Stimulated activated CD4-positive, alpha-beta T cell treated with anti-CD3 and anti-CD28 coated beads, Interleukin-15, amount 100 ng/mL, for 24 hours (primary cell): ENCODE measurements around the gene GLT8D1.
"Not testable (repeated sequence)": the region's sequence is repeated elsewhere in the genome, so short reads cannot be mapped to it uniquely, and the experiment has no call there.

Experiments
- DNase-seq: peaks from one replicate; pipeline ENCODE4 v3.0.0-alpha.2; 2020

GLT8D1 gene

GRCh38 chr3:52679199-52679538, 26.4 kb downstream of the GLT8D1 start:
- DNase-seq, result no peak

- DNase-seq, result no peak
Observed at GRCh38 chr3:52678265-52679198, 27.1 kb downstream of the GLT8D1 start.

GRCh38 chr3:52676201-52676600, 29.4 kb downstream of the GLT8D1 start:
- DNase-seq, result not testable (repeated sequence)

GRCh38 chr3:52671676-52672075, 33.9 kb downstream of the GLT8D1 start:
- no peak for DNase-seq

- peak; percentile 62 for DNase-seq
Observed at GRCh38 chr3:52670621-52671521, 34.7 kb downstream of the GLT8D1 start.

DNA sequence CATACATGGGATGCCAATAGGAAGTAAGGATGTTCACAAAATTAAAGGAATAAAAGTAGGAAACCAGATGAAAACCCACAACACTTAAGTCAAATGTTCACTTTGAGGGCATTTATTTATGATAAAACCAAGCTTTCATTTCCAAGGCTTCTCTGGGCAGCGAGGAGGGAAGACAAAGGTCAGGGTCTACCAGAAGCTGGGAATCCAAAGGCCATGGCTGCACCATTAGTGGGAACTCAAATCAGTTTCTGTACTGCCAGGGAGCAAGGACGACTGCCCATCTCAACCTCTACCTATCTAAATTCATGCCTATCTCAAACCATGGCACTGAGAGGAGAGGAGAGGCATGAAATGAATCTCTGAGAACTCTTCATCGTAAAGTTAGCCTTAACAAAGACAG, 42.5 kb downstream of the GLT8D1 start:
- no peak for DNase-seq

DNA sequence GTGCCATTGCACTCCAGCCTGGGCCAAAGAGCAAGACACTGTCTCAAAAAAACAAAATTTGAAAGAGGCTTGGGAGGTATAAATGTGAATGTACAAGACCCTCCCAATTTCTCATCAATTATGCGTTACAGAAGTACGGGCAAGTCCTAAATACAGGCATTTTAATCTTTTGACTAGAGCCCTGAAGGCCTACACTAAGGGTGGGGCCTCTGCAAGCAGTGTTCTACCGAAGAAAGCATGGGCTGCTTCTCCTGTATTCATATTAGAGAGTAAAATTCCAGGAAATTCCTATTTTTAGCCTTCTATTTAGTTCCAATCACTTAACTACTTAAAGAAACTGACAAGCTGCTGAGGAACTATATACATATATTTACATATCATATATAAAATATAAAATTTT, 45.5 kb downstream of the GLT8D1 start:
- DNase-seq, result no peak

- no peak for DNase-seq
Observed at GRCh38 chr3:52655895-52656294, 49.7 kb downstream of the GLT8D1 start.

DNA sequence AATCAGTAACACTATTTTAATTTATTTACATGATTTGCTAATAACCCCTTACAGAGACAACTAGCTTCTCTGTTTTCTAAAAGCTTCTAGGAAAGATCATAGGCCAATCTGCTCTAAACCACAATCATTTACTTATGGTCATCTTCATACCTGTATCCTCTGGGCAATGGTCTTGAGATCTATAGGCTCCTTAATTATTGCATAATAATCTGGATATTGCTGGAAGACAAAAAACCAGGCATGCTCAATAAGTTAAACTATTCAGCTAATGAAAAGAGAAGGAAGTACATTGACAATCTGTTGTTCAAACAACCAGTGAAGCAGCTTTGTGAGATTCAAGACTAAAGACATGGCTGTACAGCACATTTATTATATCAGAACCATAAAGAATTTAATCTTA, 54.0 kb downstream of the GLT8D1 start:
- no peak for DNase-seq

GRCh38 chr3:52650439-52650838, 55.2 kb downstream of the GLT8D1 start:
- no peak for DNase-seq

DNA sequence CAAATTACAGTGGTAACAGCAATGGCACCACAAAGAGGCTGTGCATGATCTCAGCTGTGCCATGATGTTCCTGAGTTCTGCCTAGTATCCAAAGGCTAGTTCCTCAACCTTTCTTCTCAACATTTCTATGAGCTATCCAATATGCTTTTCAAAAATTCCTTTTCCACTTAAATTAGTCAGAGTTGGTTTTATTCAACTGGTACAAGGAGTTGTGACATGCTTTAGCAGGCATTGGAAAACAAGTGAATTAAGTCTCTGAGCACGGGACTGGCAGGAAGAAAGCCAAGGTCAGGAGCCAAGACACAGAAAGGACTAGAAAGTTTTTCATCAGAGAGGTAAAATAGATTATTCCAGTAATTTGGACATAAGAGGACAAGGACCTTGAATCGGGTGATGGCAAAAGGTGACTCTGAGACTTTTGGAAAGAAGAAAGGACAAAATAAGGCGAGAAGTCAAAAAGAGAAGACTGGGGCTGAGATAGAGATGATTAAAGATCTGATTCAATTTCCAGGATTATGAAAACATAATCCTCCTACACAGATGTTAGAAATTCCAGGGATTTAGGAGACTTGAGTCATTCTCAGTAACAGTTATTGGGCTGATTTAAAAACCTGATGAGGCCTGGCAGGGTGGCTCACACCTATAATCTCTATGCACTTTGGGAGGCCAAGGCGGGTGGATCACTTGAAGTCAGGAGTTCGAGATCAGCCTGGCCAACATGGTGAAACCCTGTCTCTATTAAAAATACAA, 56.0 kb downstream of the GLT8D1 start:
- no peak for DNase-seq

GRCh38 chr3:52645549-52645948, 60.0 kb downstream of the GLT8D1 start:
- no peak for DNase-seq
